Body of pancreas (tissue), 4 donors: ENCODE measurements around the gene TET2.

ENCODE experiments used
- CTCF ChIP-seq, 7 experiments: fragments of 450-650 bp in 4 of 7; fragments of 200-600 bp in 3 of 7; sonication (generic) in 3 of 7; IDR thresholded peaks; one replicate each; pipeline ENCODE4 v1.5.1; 2016 to 2019; ENCODE audit warnings: antibody characterized with exemption in 7 of 7
- POLR2A ChIP-seq, 3 donors: fragments of 450-650 bp; IDR thresholded peaks; one replicate each; pipeline ENCODE4 v1.6.1; 2016; ENCODE audit warnings: antibody characterized with exemption in 3 of 3, mild to moderate bottlenecking in 2 of 3

- TF ChIP-seq CTCF (IDR thresholded peaks at IDR 0.05) (no peak), POLR2A (IDR thresholded peaks at IDR 0.05) (no peak)
Observed at GRCh38 chr4:105120626-105121025, 26.1 kb upstream of the TET2 start.
